ENCODE results near the gene RECQL5. TPM values are rescaled to one million over a fixed set of nuclear protein-coding genes. Genes with fewer than 3 reads are reported as not detected.

RECQL5 gene
- total RNA-seq, 1 experiment from 2014 or later = 40.0 TPM

DNA sequence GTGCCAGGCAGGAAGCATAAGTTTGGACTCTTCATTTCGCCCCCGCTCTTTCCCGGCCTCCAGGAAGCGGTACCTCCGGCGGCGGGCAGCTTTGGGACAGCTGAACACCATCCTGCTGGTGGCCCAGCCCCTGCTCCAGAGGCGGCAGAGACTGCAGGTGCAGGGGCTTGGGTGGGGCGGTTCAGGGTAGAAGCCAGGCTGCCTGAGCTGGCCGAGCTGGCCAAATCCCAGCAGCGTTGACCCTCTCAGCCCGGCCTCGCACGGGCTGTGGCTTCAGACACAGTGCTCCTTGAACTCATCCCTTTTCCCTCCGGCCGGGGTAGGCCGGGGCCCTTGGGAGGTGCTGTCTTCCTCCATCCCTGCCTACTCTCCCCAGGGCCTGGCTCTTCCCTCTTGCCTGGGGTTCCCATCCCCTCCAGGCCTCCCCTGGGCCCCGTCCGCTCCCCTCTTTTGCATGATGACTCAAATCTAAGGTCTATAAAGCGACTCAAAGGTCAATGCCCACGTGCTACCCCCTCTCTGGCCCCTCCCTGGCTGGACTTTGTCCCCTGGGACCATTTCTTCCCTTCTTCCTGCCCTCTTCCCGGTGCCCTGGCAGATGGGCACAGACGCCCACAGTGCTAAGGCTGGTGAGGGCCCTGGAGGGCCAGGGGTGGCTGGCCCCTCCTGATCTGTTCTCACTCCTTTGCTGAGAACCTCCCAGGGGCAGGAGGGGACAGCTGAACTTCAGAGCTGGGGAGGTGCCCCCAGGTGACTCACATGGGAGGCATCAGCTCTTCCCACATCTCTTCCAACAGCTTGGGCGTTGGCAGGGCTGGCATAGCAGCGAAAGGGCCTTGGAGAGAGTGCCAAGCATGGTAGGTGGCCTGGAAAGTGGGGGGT is 56.6 kb downstream of the RECQL5 start:
- Histone ChIP-seq H3K79me1 (ENCODE audit: insufficient read depth, low read depth, low read length, poor library complexity, severe bottlenecking) (no peaks in the 10 kb centered on the region), H4K8ac (replicated peaks; ENCODE audit: insufficient read length, low read depth, low read length) (no peak overlapping the region), H3K56ac (ENCODE audit: insufficient read length, low read depth, low read length) (no peak overlapping the region), H2BK120ac (ENCODE audit: low read depth, low read length, poor library complexity, severe bottlenecking) (no peak overlapping the region), H3K18ac (ENCODE audit: insufficient read length, low read depth, low read length) (no peak overlapping the region), H2AFZ (ENCODE audit: low read length) (no peak overlapping the region), H2BK5ac (ENCODE audit: insufficient read length, low read length) (no peak overlapping the region), H3K9ac (ENCODE audit: extremely low read depth, insufficient read length, low read length) (no peak overlapping the region), H3K4ac (ENCODE audit: low read depth, low read length) (no peak overlapping the region), H2BK12ac (ENCODE audit: insufficient read length, low read depth, low read length) (no peak overlapping the region), H3T11ph (ENCODE audit: low read length) (no peak overlapping the region), H3K14ac (ENCODE audit: insufficient read depth, low read length) (no peak overlapping the region), H2BK15ac (ENCODE audit: low read depth, low read length) (no peak overlapping the region), H2BK20ac (ENCODE audit: low read depth, low read length, poor library complexity, severe bottlenecking) (no peak overlapping the region), H4K5ac (ENCODE audit: insufficient read length, low read depth, low read length) (no peak overlapping the region), H3K9me3 (ENCODE audit: control insufficient read depth, low read depth, low read length) (no peaks in the 10 kb centered on the region), H2AK5ac (ENCODE audit: insufficient read length, low read length) (no peak overlapping the region), H3K27ac (ENCODE audit: insufficient read length, low read depth, low read length) (no peak overlapping the region), H3K4me2 (ENCODE audit: insufficient read depth, insufficient read length, low read length) (no peak overlapping the region), H3K23me2 (ENCODE audit: insufficient read length, low read depth, low read length, poor library complexity, severe bottlenecking) (no peaks in the 10 kb centered on the region), H4K91ac (ENCODE audit: insufficient read length, low read depth, low read length) (no peak overlapping the region), H3K4me1 (ENCODE audit: insufficient read depth, low read length) (no peaks in the 10 kb centered on the region), H4K20me1 (ENCODE audit: control insufficient read depth, insufficient read depth, insufficient read length) (no peaks in the 10 kb centered on the region), H3K23ac (ENCODE audit: insufficient read length, low read depth, low read length) (no peak overlapping the region), H3K79me2 (ENCODE audit: insufficient read depth, low read length) (no peaks in the 10 kb centered on the region), H3K27me3 (ENCODE audit: insufficient read depth, low read length) (no peaks in the 10 kb centered on the region)
- no CpG with 5 or more reads among the region's 25 CpGs for WGBS (ENCODE audit: extremely low coverage, insufficient read length, low lambda C conversion rate)
- Mint-ChIP-seq H3K4me3 (no peak overlapping the region), H3K27me3 (ENCODE audit: low read depth) (no peaks in the 10 kb centered on the region), H3K27ac (no peak overlapping the region), H3K4me1 (no peaks in the 10 kb centered on the region), H3K9me3 (no peaks in the 10 kb centered on the region), H3K36me3 (ENCODE audit: insufficient read depth in 1 of 3, low read depth in 3 of 3) (no peaks in the 10 kb centered on the region)
- no peak for DNase-seq
- no peak for TF ChIP-seq CTCF (conservative IDR thresholded peaks at IDR 0.05)

All from H9 (cell line).